ENCODE results near the gene EBF3.

- TF ChIP-seq, protein P1, sequence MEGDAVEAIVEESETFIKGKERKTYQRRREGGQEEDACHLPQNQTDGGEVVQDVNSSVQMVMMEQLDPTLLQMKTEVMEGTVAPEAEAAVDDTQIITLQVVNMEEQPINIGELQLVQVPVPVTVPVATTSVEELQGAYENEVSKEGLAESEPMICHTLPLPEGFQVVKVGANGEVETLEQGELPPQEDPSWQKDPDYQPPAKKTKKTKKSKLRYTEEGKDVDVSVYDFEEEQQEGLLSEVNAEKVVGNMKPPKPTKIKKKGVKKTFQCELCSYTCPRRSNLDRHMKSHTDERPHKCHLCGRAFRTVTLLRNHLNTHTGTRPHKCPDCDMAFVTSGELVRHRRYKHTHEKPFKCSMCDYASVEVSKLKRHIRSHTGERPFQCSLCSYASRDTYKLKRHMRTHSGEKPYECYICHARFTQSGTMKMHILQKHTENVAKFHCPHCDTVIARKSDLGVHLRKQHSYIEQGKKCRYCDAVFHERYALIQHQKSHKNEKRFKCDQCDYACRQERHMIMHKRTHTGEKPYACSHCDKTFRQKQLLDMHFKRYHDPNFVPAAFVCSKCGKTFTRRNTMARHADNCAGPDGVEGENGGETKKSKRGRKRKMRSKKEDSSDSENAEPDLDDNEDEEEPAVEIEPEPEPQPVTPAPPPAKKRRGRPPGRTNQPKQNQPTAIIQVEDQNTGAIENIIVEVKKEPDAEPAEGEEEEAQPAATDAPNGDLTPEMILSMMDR (conservative IDR thresholded peaks at IDR 0.05), result no peak
- no peak for TF ChIP-seq EZH2 (IDR thresholded peaks at IDR 0.05; ENCODE audit: low read depth)
Measured at GRCh38 chr10:129914153-129914855, 49.8 kb downstream of the EBF3 start.

All from PC-9 (cell line).